Measurements from ENCODE around the gene FBN1.

- TF ChIP-seq POLR2A (IDR thresholded peaks at IDR 0.05; ENCODE audit: low read length): no peak
- no peak for TF ChIP-seq GATA1 (IDR thresholded peaks at IDR 0.05; ENCODE audit: low read depth, low read length)
Observed at GRCh38 chr15:48456134-48456533, 189.4 kb downstream of the FBN1 start.
